Embryonic facial prominence (tissue), 1 donor: ENCODE results near the gene ANKRD17.

Experiments
- DNase-seq: peaks from one replicate; pipeline ENCODE4 v3.0.0-alpha.2; 2016; ENCODE audit errors: extremely low spot score

ANKRD17 gene

DNA sequence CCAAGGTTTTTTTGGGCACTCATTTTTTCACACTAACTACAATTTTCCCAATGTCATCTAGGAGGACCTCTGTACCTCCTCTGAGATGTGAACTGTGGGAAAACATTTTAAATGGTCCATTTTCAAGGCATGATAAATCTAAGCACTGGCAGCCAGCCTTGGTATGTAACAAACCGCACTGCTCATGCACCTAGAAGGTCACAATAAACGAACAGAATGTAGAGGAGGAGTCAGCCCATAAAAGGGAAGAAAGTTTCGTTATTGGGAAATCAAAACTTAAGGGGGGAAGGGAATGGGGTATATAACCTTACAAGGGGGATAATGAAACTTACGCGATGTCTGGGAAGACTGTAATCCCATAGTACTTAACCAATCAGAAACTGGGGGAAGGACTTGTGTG, 205.5 kb downstream of the ANKRD17 start:
- no peak for DNase-seq

DNA sequence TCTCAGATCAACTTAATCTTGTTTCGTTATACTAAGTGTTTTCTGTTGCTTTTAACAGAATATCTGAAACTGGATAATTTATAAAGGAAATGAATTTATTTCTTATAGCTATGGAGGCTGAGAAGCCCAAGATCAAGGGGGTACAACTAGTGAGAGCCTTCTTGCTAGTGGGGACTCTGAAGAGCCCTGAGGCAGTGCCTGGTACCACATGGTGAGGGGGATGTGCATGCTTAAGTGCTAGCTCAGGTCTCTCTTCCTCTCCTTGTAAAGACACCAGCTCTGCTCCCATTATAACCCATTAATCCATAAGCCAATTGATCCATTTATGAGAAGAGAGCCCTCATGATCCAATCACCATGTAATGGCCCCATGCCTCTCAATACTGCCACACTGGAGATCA, 207.0 kb downstream of the ANKRD17 start:
- no peak for DNase-seq

DNA sequence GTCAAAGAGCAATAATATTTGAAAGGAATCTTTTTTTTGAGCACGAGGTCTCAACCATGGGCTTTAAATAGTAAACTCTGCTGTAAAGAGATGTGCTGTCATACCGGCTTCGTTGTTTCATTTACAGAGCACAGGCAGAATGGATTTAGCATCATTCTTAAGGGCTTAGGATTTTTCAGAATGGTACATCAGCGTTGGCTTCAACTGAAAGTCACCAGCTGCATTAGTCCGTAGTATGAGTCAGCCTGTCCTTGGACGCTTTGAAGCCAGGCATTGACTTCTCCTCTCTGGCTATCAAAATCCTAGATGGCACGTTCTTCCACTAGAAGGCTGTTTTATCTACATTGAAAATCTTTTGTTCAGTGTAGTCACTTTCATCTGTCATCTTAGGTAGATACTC, 212.7 kb downstream of the ANKRD17 start:
- DNase-seq: no peak

DNA sequence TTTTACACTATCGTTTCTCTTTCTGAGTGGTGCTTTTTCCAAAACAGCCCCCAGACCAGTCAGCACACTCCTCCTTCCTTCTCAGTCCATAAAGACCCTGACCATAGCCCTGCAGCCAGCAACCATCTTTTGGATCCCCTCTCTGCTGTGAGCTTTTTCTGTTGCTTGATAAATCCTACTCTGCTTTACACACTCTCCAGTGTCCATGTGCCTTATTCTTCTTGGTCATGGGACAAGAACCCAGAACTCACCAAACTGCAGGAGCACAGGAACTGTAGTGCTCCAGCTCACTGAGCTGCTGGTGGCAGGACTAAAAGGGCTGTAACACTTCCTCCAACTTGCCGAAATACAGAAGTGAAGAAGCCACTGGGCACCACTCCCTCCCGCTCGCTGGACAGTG, 221.5 kb downstream of the ANKRD17 start:
- DNase-seq: no peak

DNA sequence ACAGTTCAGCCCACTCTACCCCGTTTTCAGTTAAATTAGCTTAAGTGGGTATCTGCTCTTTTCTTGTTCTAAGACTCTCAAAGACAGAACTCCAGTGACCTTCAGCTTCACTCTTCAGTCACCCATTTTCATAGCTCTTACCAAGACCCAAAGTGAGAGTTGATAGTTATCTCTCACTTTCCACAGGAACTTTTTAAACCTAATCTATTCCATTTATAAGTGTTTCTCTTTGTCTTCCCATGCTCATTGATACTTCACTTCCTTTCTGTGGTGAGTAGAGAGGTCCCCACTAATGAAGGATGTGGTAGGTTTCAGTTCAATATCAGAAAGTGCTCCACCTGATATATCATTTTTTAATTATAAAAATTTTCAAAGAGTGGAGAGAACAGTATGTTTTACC, 222.5 kb downstream of the ANKRD17 start:
- DNase-seq: no peak

DNA sequence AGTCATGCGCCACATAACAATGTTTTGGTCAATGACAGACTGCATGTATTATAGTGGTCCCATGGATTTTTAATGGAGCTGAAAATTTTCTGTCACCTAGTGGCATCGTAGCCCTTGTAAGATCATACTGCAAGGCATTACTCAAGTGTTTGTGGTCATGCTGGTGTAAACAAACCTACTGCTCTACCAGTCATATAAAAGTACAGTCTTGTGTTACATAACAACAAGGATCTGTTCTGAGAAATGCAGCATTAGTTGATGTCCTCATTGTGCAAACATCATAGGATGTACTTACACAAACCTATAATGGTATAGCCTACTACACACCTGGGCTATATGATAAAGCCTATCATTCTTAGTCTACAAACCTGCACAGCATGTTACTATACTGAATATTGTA, 223.7 kb downstream of the ANKRD17 start:
- DNase-seq: no peak

DNA sequence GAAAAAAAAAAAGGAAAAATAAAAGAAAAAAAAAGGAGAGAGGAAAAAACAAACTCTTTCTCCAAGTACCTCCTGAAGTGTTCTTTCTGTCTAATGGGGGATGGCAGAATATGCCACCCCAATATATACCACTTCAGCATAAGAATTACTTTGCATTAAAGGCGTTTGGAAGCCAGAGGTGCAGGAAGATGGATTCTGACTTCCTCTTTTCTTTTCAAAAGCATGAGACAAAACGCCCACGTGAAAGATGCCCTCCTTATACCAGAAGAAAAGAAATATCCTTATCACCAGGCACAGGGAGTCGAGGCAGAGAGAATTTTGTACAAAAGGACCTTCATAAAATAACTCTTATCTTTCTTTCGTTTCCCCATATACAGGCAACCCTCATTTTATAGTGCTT, 230.0 kb downstream of the ANKRD17 start:
- DNase-seq: no peak
